IMR-90 (cell line): ENCODE measurements around the gene SPACA6. TPM values are rescaled to one million over a fixed set of nuclear protein-coding genes. Genes with fewer than 3 reads are reported as not detected.

Experiments
- ATAC-seq: fragments of 200-7000 bp; cut with Tn5 transposase; 2 replicates; pipeline ENCODE4 v1.9.1; 2020; ENCODE audit warnings: low read depth, mild to moderate bottlenecking, moderate library complexity
- BruUV-seq: library from RNA; stranded (reverse); fragments of 400-500 nt; replicated peaks from 2 replicates; lab custom pipeline; 2021; lab: Mats Ljungman, UMichigan
- CTCF ChIA-PET: fragments of 300-600 bp; formaldehyde crosslinking; extraction: SDS; loops from one replicate; lab custom pipeline; 2021; ENCODE audit warnings: antibody characterized with exemption; lab: Yijun Ruan, JAX
- POLR2A ChIA-PET: fragments of 300-600 bp; sonication (Branson Sonifier 250); formaldehyde crosslinking; loops from one replicate; lab custom pipeline; 2022; ENCODE audit warnings: antibody characterized with exemption; ENCODE audit not compliant: unreplicated experiment; lab: Charles Lee
- DNase-seq: peaks from one replicate; pipeline ENCODE4 v3.0.0; 2013
- H2AFZ ChIP-seq: replicated peaks from 2 replicates; pipeline ENCODE3; 2013; ENCODE audit warnings: low read length, mild to moderate bottlenecking; ENCODE audit not compliant: poor library complexity
- H2AK5ac ChIP-seq: 2 replicates; pipeline ENCODE4 v1.6.1; 2013; ENCODE audit warnings: low read depth, low read length, inconsistent platforms
- H2AK9ac ChIP-seq: replicated peaks from 2 replicates; pipeline ENCODE3; 2013; ENCODE audit warnings: mild to moderate bottlenecking, low read depth, low read length, moderate library complexity; ENCODE audit not compliant: poor library complexity
- H2BK120ac ChIP-seq: 2 replicates; pipeline ENCODE4 v1.6.1; 2013; ENCODE audit warnings: low read depth, low read length, inconsistent platforms
- H2BK15ac ChIP-seq: 3 replicates; pipeline ENCODE4 v1.6.1; 2013; ENCODE audit warnings: low read depth, low read length, inconsistent platforms
- H2BK20ac ChIP-seq: 2 replicates; pipeline ENCODE4 v1.6.1; 2013; ENCODE audit warnings: low read depth, mild to moderate bottlenecking, inconsistent platforms, low read length, moderate library complexity
- H2BK5ac ChIP-seq: 2 replicates; pipeline ENCODE4 v1.6.1; 2013; ENCODE audit warnings: mild to moderate bottlenecking, low read depth, low read length, inconsistent platforms; ENCODE audit not compliant: poor library complexity, severe bottlenecking
- H3K14ac ChIP-seq: replicated peaks from 2 replicates; pipeline ENCODE4 v1.6.1; 2013; ENCODE audit warnings: low read depth, low read length, inconsistent platforms
- H3K18ac ChIP-seq: 2 replicates; pipeline ENCODE4 v1.6.1; 2013; ENCODE audit warnings: low read depth, low read length, control low read depth
- H3K23ac ChIP-seq: 2 replicates; pipeline ENCODE4 v1.6.1; 2013; ENCODE audit warnings: low read depth, low read length, inconsistent platforms
- H3K27ac ChIP-seq: 2 replicates; pipeline ENCODE4 v1.5.1; 2013; ENCODE audit warnings: mild to moderate bottlenecking, control low read depth, low read length; ENCODE audit not compliant: insufficient read depth
- H3K27me3 ChIP-seq: 2 replicates; pipeline ENCODE4 v1.6.1; 2013; ENCODE audit warnings: low read length; ENCODE audit not compliant: control insufficient read depth, insufficient read depth
- H3K36me3 ChIP-seq: 2 replicates; pipeline ENCODE4 v1.6.1; 2013; ENCODE audit warnings: low read length, mixed read lengths; ENCODE audit not compliant: control insufficient read depth, insufficient read depth
- H3K4ac ChIP-seq: 2 replicates; pipeline ENCODE4 v1.6.1; 2013; ENCODE audit warnings: low read depth, low read length, inconsistent platforms
- H3K4me1 ChIP-seq: 2 replicates; pipeline ENCODE4 v1.6.1; 2013; ENCODE audit warnings: low read length, mixed read lengths; ENCODE audit not compliant: control insufficient read depth, insufficient read depth
- H3K4me2 ChIP-seq: 2 replicates; pipeline ENCODE4 v1.6.1; 2013; ENCODE audit warnings: low read depth, mild to moderate bottlenecking, control low read depth, low read length, moderate library complexity
- H3K4me3 ChIP-seq: 2 replicates; pipeline ENCODE4 v1.5.1; 2013; ENCODE audit warnings: low read depth, mild to moderate bottlenecking, control low read depth, low read length, moderate library complexity; ENCODE audit not compliant: insufficient read depth
- H3K56ac ChIP-seq: 2 replicates; pipeline ENCODE4 v1.6.1; 2013; ENCODE audit warnings: low read length, inconsistent platforms; ENCODE audit not compliant: insufficient read depth; ENCODE audit errors: extremely low read depth
- H3K79me1 ChIP-seq, 2 experiments: 2 replicates each; pipeline ENCODE4 v1.6.1; 2013; ENCODE audit warnings: low read length in 2 of 2, inconsistent platforms in 1 of 2, low read depth in 1 of 2
- H3K9ac ChIP-seq: 2 replicates; pipeline ENCODE4 v1.6.1; 2013; ENCODE audit warnings: low read depth, low read length, control low read depth
- H3K9me1 ChIP-seq: 2 replicates; pipeline ENCODE4 v1.6.1; 2013; ENCODE audit warnings: low read length, inconsistent platforms; ENCODE audit not compliant: insufficient read depth
- H3K9me3 ChIP-seq: 2 replicates; pipeline ENCODE4 v1.6.1; 2013; ENCODE audit warnings: low read length; ENCODE audit not compliant: control insufficient read depth, insufficient read depth
- H4K20me1 ChIP-seq: 2 replicates; pipeline ENCODE4 v1.6.1; 2013; ENCODE audit warnings: low read length, inconsistent platforms; ENCODE audit not compliant: insufficient read depth
- H4K5ac ChIP-seq: 2 replicates; pipeline ENCODE4 v1.6.1; 2013; ENCODE audit warnings: mild to moderate bottlenecking, low read depth, low read length, control low read depth
- H4K8ac ChIP-seq, 2 experiments: 2 replicates each; pipeline ENCODE4 v1.6.1; 2013; ENCODE audit warnings: low read depth in 2 of 2, low read length in 2 of 2, control low read depth in 1 of 2, inconsistent platforms in 1 of 2
- H4K91ac ChIP-seq: 2 replicates; pipeline ENCODE4 v1.6.1; 2013; ENCODE audit warnings: low read depth, low read length, inconsistent platforms; ENCODE audit not compliant: insufficient read depth
- BHLHE40 ChIP-seq: fragments of 150-350 bp; IDR thresholded peaks from 2 replicates; pipeline ENCODE4 v1.6.1; 2016; ENCODE audit warnings: mild to moderate bottlenecking, low read depth, low read length
- CEBPB ChIP-seq: IDR thresholded peaks from 2 replicates; pipeline ENCODE4 v1.6.1; 2012; ENCODE audit warnings: low read depth, low read length, improper control_type of control experiment
- CHD1 ChIP-seq: IDR thresholded peaks from 2 replicates; pipeline ENCODE4 v1.6.1; 2012; ENCODE audit warnings: low read depth, low read length, improper control_type of control experiment
- CTCF ChIP-seq: conservative IDR thresholded peaks from 2 replicates; pipeline ENCODE4 v1.5.1; 2012; ENCODE audit warnings: mild to moderate bottlenecking, low read depth, low read length, improper control_type of control experiment
- FOS ChIP-seq: fragments of 150-350 bp; IDR thresholded peaks from 2 replicates; pipeline ENCODE4 v1.6.1; 2016; ENCODE audit warnings: low read depth, low read length
- MAFK ChIP-seq: IDR thresholded peaks from 2 replicates; pipeline ENCODE4 v1.6.1; 2012; ENCODE audit warnings: low read depth, low read length, improper control_type of control experiment
- MAZ ChIP-seq: IDR thresholded peaks from 2 replicates; pipeline ENCODE4 v1.6.1; 2012; ENCODE audit warnings: low read depth, mild to moderate bottlenecking, low read length, improper control_type of control experiment, moderate library complexity, borderline replicate concordance
- MXI1 ChIP-seq: IDR thresholded peaks from 2 replicates; pipeline ENCODE4 v1.6.1; 2012; ENCODE audit warnings: low read depth, mild to moderate bottlenecking, low read length, moderate library complexity, borderline replicate concordance
- NFE2L2 ChIP-seq: fragments of 150-350 bp; IDR thresholded peaks from 2 replicates; pipeline ENCODE4 v1.6.1; 2016; ENCODE audit warnings: low read depth, mild to moderate bottlenecking, low read length
- POLR2A ChIP-seq: IDR thresholded peaks from 2 replicates; pipeline ENCODE4 v1.6.1; 2012; ENCODE audit warnings: mild to moderate bottlenecking, low read depth, low read length
- RAD21 ChIP-seq: IDR thresholded peaks from 2 replicates; pipeline ENCODE4 v1.6.1; 2012; ENCODE audit warnings: low read length, improper control_type of control experiment
- RCOR1 ChIP-seq: IDR thresholded peaks from 2 replicates; pipeline ENCODE4 v1.6.1; 2012; ENCODE audit warnings: mild to moderate bottlenecking, low read length, improper control_type of control experiment; ENCODE audit not compliant: insufficient replicate concordance
- RFX5 ChIP-seq: IDR thresholded peaks from 2 replicates; pipeline ENCODE4 v1.8.0; 2012; ENCODE audit warnings: low read depth, mild to moderate bottlenecking, low read length, moderate library complexity
- SMC3 ChIP-seq: fragments of 150-350 bp; IDR thresholded peaks from 2 replicates; pipeline ENCODE4 v1.6.1; 2016; ENCODE audit warnings: low read depth, mild to moderate bottlenecking, antibody characterized with exemption, low read length, moderate library complexity
- WGBS, 2 experiments: methylation state at CpG; one replicate each; pipeline versions ENCODE4 v1.1.5 to v1.1.7; 2013; ENCODE audit warnings: missing lambda C conversion rate in 2 of 2; ENCODE audit not compliant: insufficient read length in 1 of 2; ENCODE audit errors: extremely low coverage in 2 of 2; 5-methylcytosine and 5-hydroxymethylcytosine counted together
- dilution Hi-C: fragments of 300-500 bp; cut with HindIII; formaldehyde crosslinking; loops from one replicate; pipeline ENCODE4 v1.14.3; 2018; ENCODE audit warnings: low sequenced_read_pairs; ENCODE audit not compliant: unreplicated experiment
- in situ Hi-C: fragments of 300-500 bp; cut with MboI; formaldehyde crosslinking; loops from 3 replicates; pipeline ENCODE4 v1.14.3; 2019; ENCODE audit warnings: low sequenced_read_pairs, inconsistent platforms, mixed read lengths
- intact Hi-C: fragments of 100-400 bp; cut with micrococcal nuclease; formaldehyde crosslinking; loops from 2 replicates; pipeline ENCODE4 v1.10.0; 2022
- polyA plus RNA-seq, 3 experiments: library from polyadenylated mRNA; depleted of rRNA; stranded (reverse); fragments of >200 nt; gene quantifications; 2 replicates each; pipeline ENCODE4 v1.2.3, GENCODE V29; 2012; ENCODE audit warnings: low replicate concordance in 1 of 3
- total RNA-seq: library from RNA; depleted of rRNA; stranded (reverse); fragments of >200 nt; gene quantifications from 2 replicates; pipeline ENCODE4 v1.2.3, GENCODE V29; 2012
- TF ChIP-seq, protein P1 (sequence below): fragments of 150-350 bp; IDR thresholded peaks from 2 replicates; pipeline ENCODE4 v1.6.1; 2017; ENCODE audit warnings: mild to moderate bottlenecking, antibody characterized with exemption, low read length, low read depth
- TF ChIP-seq, protein P2 (sequence below): fragments of 150-350 bp; IDR thresholded peaks from 2 replicates; pipeline ENCODE4 v1.6.1; 2016; ENCODE audit warnings: low read depth, mild to moderate bottlenecking, low read length, moderate library complexity, borderline replicate concordance

The SPACA6 gene
- total and polyA plus RNA-seq, 2 of the 4 experiments (the other 2 are of a cell fraction) = 1.3 to 13.6 TPM

DNA sequence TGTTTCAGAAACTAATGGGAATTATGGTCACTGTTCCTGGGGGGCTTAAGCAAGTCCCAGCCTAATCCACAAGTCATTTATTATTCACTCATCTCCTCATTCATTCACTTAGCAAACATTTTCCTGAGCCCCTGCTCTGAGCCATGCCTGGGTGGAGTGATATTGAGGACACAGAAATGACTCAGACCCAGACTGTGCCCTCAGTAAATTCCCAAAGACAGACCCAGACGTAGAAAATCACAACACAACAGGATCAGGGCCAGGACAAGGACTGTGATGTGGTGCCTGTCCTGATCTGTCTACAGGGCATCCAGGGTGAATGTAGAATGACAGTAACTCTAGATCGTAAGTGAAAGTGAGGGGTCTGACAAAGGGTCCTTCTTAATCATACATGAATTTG is 7.0 kb upstream of the SPACA6 start:
- Histone ChIP-seq H3K27ac (no peak overlapping the region), H2AK9ac (no peak overlapping the region), H3K4me1 (peaks cover 7% of the 10 kb centered on the region), H3K56ac (no peak overlapping the region), H4K91ac (no peak overlapping the region), H2BK20ac (no peak overlapping the region), H2AK5ac (no peak overlapping the region), H3K79me1 (peaks cover 0 to 25% of the 10 kb centered on the region in 2 experiments; a peak in 3 of 4 replicates), H2AFZ (no peak overlapping the region), H3K9me1 (peaks cover 4% of the 10 kb centered on the region; the same call in 1 of the 2 replicates), H3K9me3 (no peaks in the 10 kb centered on the region), H4K8ac (no peak overlapping the region), H3K18ac (no peak overlapping the region), H3K27me3 (no peaks in the 10 kb centered on the region), H2BK120ac (no peak overlapping the region), H3K9ac (no peak overlapping the region), H3K4me2 (no peak overlapping the region; the same call in 1 of the 2 replicates), H4K20me1 (peaks cover 7% of the 10 kb centered on the region), H3K4me3 (no peak overlapping the region), H3K36me3 (no peaks in the 10 kb centered on the region), H3K4ac (no peak overlapping the region), H3K23ac (no peak overlapping the region), H4K5ac (no peak overlapping the region), H2BK15ac (no peak overlapping the region), H2BK5ac (no peak overlapping the region), H3K14ac (no peak overlapping the region)
- no peak for ATAC-seq
- BruUV-seq = no TSS peak
- DNase-seq = no peak
- TF ChIP-seq RAD21 (no peak), RCOR1 (no peak), CEBPB (no peak), CHD1 (no peak), MAZ (no peak), CTCF (no peak), NFE2L2 (no peak), MAFK (no peak), FOS (no peak), MXI1 (no peak), POLR2A (no peak), BHLHE40 (no peak), RFX5 (no peak), SMC3 (no peak)
- TF ChIP-seq, protein P1, sequence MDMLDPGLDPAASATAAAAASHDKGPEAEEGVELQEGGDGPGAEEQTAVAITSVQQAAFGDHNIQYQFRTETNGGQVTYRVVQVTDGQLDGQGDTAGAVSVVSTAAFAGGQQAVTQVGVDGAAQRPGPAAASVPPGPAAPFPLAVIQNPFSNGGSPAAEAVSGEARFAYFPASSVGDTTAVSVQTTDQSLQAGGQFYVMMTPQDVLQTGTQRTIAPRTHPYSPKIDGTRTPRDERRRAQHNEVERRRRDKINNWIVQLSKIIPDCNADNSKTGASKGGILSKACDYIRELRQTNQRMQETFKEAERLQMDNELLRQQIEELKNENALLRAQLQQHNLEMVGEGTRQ = no peak
- TF ChIP-seq, protein P2, sequence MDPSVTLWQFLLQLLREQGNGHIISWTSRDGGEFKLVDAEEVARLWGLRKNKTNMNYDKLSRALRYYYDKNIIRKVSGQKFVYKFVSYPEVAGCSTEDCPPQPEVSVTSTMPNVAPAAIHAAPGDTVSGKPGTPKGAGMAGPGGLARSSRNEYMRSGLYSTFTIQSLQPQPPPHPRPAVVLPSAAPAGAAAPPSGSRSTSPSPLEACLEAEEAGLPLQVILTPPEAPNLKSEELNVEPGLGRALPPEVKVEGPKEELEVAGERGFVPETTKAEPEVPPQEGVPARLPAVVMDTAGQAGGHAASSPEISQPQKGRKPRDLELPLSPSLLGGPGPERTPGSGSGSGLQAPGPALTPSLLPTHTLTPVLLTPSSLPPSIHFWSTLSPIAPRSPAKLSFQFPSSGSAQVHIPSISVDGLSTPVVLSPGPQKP = no peak
- WGBS, 2 experiments = no CpG with 5 or more reads among the region's 2 CpGs
- intact Hi-C loops = no loop called here
- in situ Hi-C loops = no loop called here
- ChIA-PET POLR2A (no interaction called here), CTCF (no interaction called here)
- dilution Hi-C loops = no loop called here
